IMR-90 (cell line): Measurements from ENCODE around the gene ELF2. TPM values are rescaled to one million over a fixed set of nuclear protein-coding genes. Genes with fewer than 3 reads are reported as not detected.

ENCODE experiments used
- ATAC-seq: fragments of 200-7000 bp; cut with Tn5 transposase; 2 replicates; pipeline ENCODE4 v1.9.1; 2020; ENCODE audit warnings: low read depth, mild to moderate bottlenecking, moderate library complexity
- BruUV-seq: library from RNA; stranded (reverse); fragments of 400-500 nt; replicated peaks from 2 replicates; lab custom pipeline; 2021; lab: Mats Ljungman, UMichigan
- CTCF ChIA-PET: fragments of 300-600 bp; formaldehyde crosslinking; extraction: SDS; loops from one replicate; lab custom pipeline; 2021; ENCODE audit warnings: antibody characterized with exemption; lab: Yijun Ruan, JAX
- POLR2A ChIA-PET: fragments of 300-600 bp; sonication (Branson Sonifier 250); formaldehyde crosslinking; loops from one replicate; lab custom pipeline; 2022; ENCODE audit warnings: antibody characterized with exemption; ENCODE audit not compliant: unreplicated experiment; lab: Charles Lee
- DNase-seq: peaks from one replicate; pipeline ENCODE4 v3.0.0; 2013
- H2AFZ ChIP-seq: replicated peaks from 2 replicates; pipeline ENCODE3; 2013; ENCODE audit warnings: low read length, mild to moderate bottlenecking; ENCODE audit not compliant: poor library complexity
- H2AK5ac ChIP-seq: 2 replicates; pipeline ENCODE4 v1.6.1; 2013; ENCODE audit warnings: low read depth, low read length, inconsistent platforms
- H2AK9ac ChIP-seq: replicated peaks from 2 replicates; pipeline ENCODE3; 2013; ENCODE audit warnings: mild to moderate bottlenecking, low read depth, low read length, moderate library complexity; ENCODE audit not compliant: poor library complexity
- H2BK120ac ChIP-seq: 2 replicates; pipeline ENCODE4 v1.6.1; 2013; ENCODE audit warnings: low read depth, low read length, inconsistent platforms
- H2BK15ac ChIP-seq: 3 replicates; pipeline ENCODE4 v1.6.1; 2013; ENCODE audit warnings: low read depth, low read length, inconsistent platforms
- H2BK20ac ChIP-seq: 2 replicates; pipeline ENCODE4 v1.6.1; 2013; ENCODE audit warnings: low read depth, mild to moderate bottlenecking, inconsistent platforms, low read length, moderate library complexity
- H2BK5ac ChIP-seq: 2 replicates; pipeline ENCODE4 v1.6.1; 2013; ENCODE audit warnings: mild to moderate bottlenecking, low read depth, low read length, inconsistent platforms; ENCODE audit not compliant: poor library complexity, severe bottlenecking
- H3K14ac ChIP-seq: replicated peaks from 2 replicates; pipeline ENCODE4 v1.6.1; 2013; ENCODE audit warnings: low read depth, low read length, inconsistent platforms
- H3K18ac ChIP-seq: 2 replicates; pipeline ENCODE4 v1.6.1; 2013; ENCODE audit warnings: low read depth, low read length, control low read depth
- H3K23ac ChIP-seq: 2 replicates; pipeline ENCODE4 v1.6.1; 2013; ENCODE audit warnings: low read depth, low read length, inconsistent platforms
- H3K27ac ChIP-seq: 2 replicates; pipeline ENCODE4 v1.5.1; 2013; ENCODE audit warnings: mild to moderate bottlenecking, control low read depth, low read length; ENCODE audit not compliant: insufficient read depth
- H3K27me3 ChIP-seq: 2 replicates; pipeline ENCODE4 v1.6.1; 2013; ENCODE audit warnings: low read length; ENCODE audit not compliant: control insufficient read depth, insufficient read depth
- H3K36me3 ChIP-seq: 2 replicates; pipeline ENCODE4 v1.6.1; 2013; ENCODE audit warnings: low read length, mixed read lengths; ENCODE audit not compliant: control insufficient read depth, insufficient read depth
- H3K4ac ChIP-seq: 2 replicates; pipeline ENCODE4 v1.6.1; 2013; ENCODE audit warnings: low read depth, low read length, inconsistent platforms
- H3K4me1 ChIP-seq: 2 replicates; pipeline ENCODE4 v1.6.1; 2013; ENCODE audit warnings: low read length, mixed read lengths; ENCODE audit not compliant: control insufficient read depth, insufficient read depth
- H3K4me2 ChIP-seq: 2 replicates; pipeline ENCODE4 v1.6.1; 2013; ENCODE audit warnings: low read depth, mild to moderate bottlenecking, control low read depth, low read length, moderate library complexity
- H3K4me3 ChIP-seq: 2 replicates; pipeline ENCODE4 v1.5.1; 2013; ENCODE audit warnings: low read depth, mild to moderate bottlenecking, control low read depth, low read length, moderate library complexity; ENCODE audit not compliant: insufficient read depth
- H3K56ac ChIP-seq: 2 replicates; pipeline ENCODE4 v1.6.1; 2013; ENCODE audit warnings: low read length, inconsistent platforms; ENCODE audit not compliant: insufficient read depth; ENCODE audit errors: extremely low read depth
- H3K79me1 ChIP-seq, 2 experiments: 2 replicates each; pipeline ENCODE4 v1.6.1; 2013; ENCODE audit warnings: low read length in 2 of 2, inconsistent platforms in 1 of 2, low read depth in 1 of 2
- H3K9ac ChIP-seq: 2 replicates; pipeline ENCODE4 v1.6.1; 2013; ENCODE audit warnings: low read depth, low read length, control low read depth
- H3K9me1 ChIP-seq: 2 replicates; pipeline ENCODE4 v1.6.1; 2013; ENCODE audit warnings: low read length, inconsistent platforms; ENCODE audit not compliant: insufficient read depth
- H3K9me3 ChIP-seq: 2 replicates; pipeline ENCODE4 v1.6.1; 2013; ENCODE audit warnings: low read length; ENCODE audit not compliant: control insufficient read depth, insufficient read depth
- H4K20me1 ChIP-seq: 2 replicates; pipeline ENCODE4 v1.6.1; 2013; ENCODE audit warnings: low read length, inconsistent platforms; ENCODE audit not compliant: insufficient read depth
- H4K5ac ChIP-seq: 2 replicates; pipeline ENCODE4 v1.6.1; 2013; ENCODE audit warnings: mild to moderate bottlenecking, low read depth, low read length, control low read depth
- H4K8ac ChIP-seq, 2 experiments: 2 replicates each; pipeline ENCODE4 v1.6.1; 2013; ENCODE audit warnings: low read depth in 2 of 2, low read length in 2 of 2, control low read depth in 1 of 2, inconsistent platforms in 1 of 2
- H4K91ac ChIP-seq: 2 replicates; pipeline ENCODE4 v1.6.1; 2013; ENCODE audit warnings: low read depth, low read length, inconsistent platforms; ENCODE audit not compliant: insufficient read depth
- FOS ChIP-seq: fragments of 150-350 bp; IDR thresholded peaks from 2 replicates; pipeline ENCODE4 v1.6.1; 2016; ENCODE audit warnings: low read depth, low read length
- MAFK ChIP-seq: IDR thresholded peaks from 2 replicates; pipeline ENCODE4 v1.6.1; 2012; ENCODE audit warnings: low read depth, low read length, improper control_type of control experiment
- MAZ ChIP-seq: IDR thresholded peaks from 2 replicates; pipeline ENCODE4 v1.6.1; 2012; ENCODE audit warnings: low read depth, mild to moderate bottlenecking, low read length, improper control_type of control experiment, moderate library complexity, borderline replicate concordance
- NFE2L2 ChIP-seq: fragments of 150-350 bp; IDR thresholded peaks from 2 replicates; pipeline ENCODE4 v1.6.1; 2016; ENCODE audit warnings: low read depth, mild to moderate bottlenecking, low read length
- RCOR1 ChIP-seq: IDR thresholded peaks from 2 replicates; pipeline ENCODE4 v1.6.1; 2012; ENCODE audit warnings: mild to moderate bottlenecking, low read length, improper control_type of control experiment; ENCODE audit not compliant: insufficient replicate concordance
- WGBS, 2 experiments: methylation state at CpG; one replicate each; pipeline versions ENCODE4 v1.1.5 to v1.1.7; 2013; ENCODE audit warnings: missing lambda C conversion rate in 2 of 2; ENCODE audit not compliant: insufficient read length in 1 of 2; ENCODE audit errors: extremely low coverage in 2 of 2; 5-methylcytosine and 5-hydroxymethylcytosine counted together
- dilution Hi-C: fragments of 300-500 bp; cut with HindIII; formaldehyde crosslinking; loops from one replicate; pipeline ENCODE4 v1.14.3; 2018; ENCODE audit warnings: low sequenced_read_pairs; ENCODE audit not compliant: unreplicated experiment
- in situ Hi-C: fragments of 300-500 bp; cut with MboI; formaldehyde crosslinking; loops from 3 replicates; pipeline ENCODE4 v1.14.3; 2019; ENCODE audit warnings: low sequenced_read_pairs, inconsistent platforms, mixed read lengths
- intact Hi-C: fragments of 100-400 bp; cut with micrococcal nuclease; formaldehyde crosslinking; loops from 2 replicates; pipeline ENCODE4 v1.10.0; 2022
- polyA plus RNA-seq, 3 experiments: library from polyadenylated mRNA; depleted of rRNA; stranded (reverse); fragments of >200 nt; gene quantifications; 2 replicates each; pipeline ENCODE4 v1.2.3, GENCODE V29; 2012; ENCODE audit warnings: low replicate concordance in 1 of 3
- total RNA-seq: library from RNA; depleted of rRNA; stranded (reverse); fragments of >200 nt; gene quantifications from 2 replicates; pipeline ENCODE4 v1.2.3, GENCODE V29; 2012

ELF2 gene
- total and polyA plus RNA-seq, 2 of the 4 experiments (the other 2 are of a cell fraction): 14.5 to 42.3 TPM

- Histone ChIP-seq H2BK20ac (no peak overlapping the region), H3K23ac (peak overlapping the region; percentile 22), H2AFZ (peak overlapping the region; percentile 48), H2BK120ac (no peak overlapping the region), H3K4me2 (no peak overlapping the region), H3K27ac (no peak overlapping the region), H3K56ac (no peak overlapping the region), H3K9ac (no peak overlapping the region), H2AK9ac (no peak overlapping the region), H2AK5ac (peak overlapping the region; percentile 20; the same call in 1 of the 2 replicates), H3K9me3 (no peaks in the 10 kb centered on the region), H3K79me1 (peaks cover 9 to 69% of the 10 kb centered on the region in 2 experiments), H3K18ac (no peak overlapping the region), H3K27me3 (no peaks in the 10 kb centered on the region), H3K4me1 (peaks cover 12% of the 10 kb centered on the region), H4K91ac (no peak overlapping the region), H4K8ac (peak overlapping the region in 1 of 2 experiments; percentile 47; a peak in 1 of 4 replicates), H3K4me3 (no peak overlapping the region), H3K14ac (peak overlapping the region; percentile 16), H4K20me1 (peaks cover 81% of the 10 kb centered on the region), H3K9me1 (peaks cover 7% of the 10 kb centered on the region; the same call in 1 of the 2 replicates), H2BK5ac (no peak overlapping the region), H4K5ac (peak overlapping the region; percentile 69), H3K4ac (peak overlapping the region; percentile 52), H3K36me3 (0 out of 2 replicates have a peak, but pooled peaks cover 2% of the 10 kb centered on the region), H2BK15ac (no peak overlapping the region)
- no peak for DNase-seq
- ChIA-PET POLR2A (no interaction called here), CTCF (interaction anchor here (0.6 to 1.1 kb wide), 2 partner anchors 10 to 72 kb away, joined by 3 read pairs; no protein-coding TSS in a partner anchor)
- no peak for TF ChIP-seq MAFK
- no peak for TF ChIP-seq MAZ
- no peak for TF ChIP-seq NFE2L2
- no peak for TF ChIP-seq RCOR1
- no peak for TF ChIP-seq FOS
- no TSS peak for BruUV-seq
- peak; percentile 5; the same call in 1 of the 2 replicates for ATAC-seq
- dilution Hi-C loops (no loop called here), intact Hi-C loops (no loop called here), in situ Hi-C loops (no loop called here)
- WGBS, 2 experiments: no CpG with 5 or more reads among the region's 11 CpGs
These were observed 148.8 kb downstream of the ELF2 start for GRCh38 chr4:139028191-139028661.
